GM19395 (cell line): ENCODE data around the gene HEXIM2.
"Not testable (repeated sequence)": the region's sequence is repeated elsewhere in the genome, so short reads cannot be mapped to it uniquely, and the experiment has no call there.

Experiments
- ATAC-seq: cut with Tn5 transposase; IDR thresholded peaks from one replicate; pipeline ENCODE4 v1.9.1; 2021; ENCODE audit warnings: mild to moderate bottlenecking, moderate library complexity; ENCODE audit not compliant: unreplicated experiment

The HEXIM2 gene

GRCh38 chr17:45161288-45162024 lies at the start of gene HEXIM2:
Gene HEXIM2, plus strand, starts transcription at chr17:45161875. Its CDS starts 919 bp downstream, at chr17:45162794.
- peak; percentile 88 for ATAC-seq

DNA sequence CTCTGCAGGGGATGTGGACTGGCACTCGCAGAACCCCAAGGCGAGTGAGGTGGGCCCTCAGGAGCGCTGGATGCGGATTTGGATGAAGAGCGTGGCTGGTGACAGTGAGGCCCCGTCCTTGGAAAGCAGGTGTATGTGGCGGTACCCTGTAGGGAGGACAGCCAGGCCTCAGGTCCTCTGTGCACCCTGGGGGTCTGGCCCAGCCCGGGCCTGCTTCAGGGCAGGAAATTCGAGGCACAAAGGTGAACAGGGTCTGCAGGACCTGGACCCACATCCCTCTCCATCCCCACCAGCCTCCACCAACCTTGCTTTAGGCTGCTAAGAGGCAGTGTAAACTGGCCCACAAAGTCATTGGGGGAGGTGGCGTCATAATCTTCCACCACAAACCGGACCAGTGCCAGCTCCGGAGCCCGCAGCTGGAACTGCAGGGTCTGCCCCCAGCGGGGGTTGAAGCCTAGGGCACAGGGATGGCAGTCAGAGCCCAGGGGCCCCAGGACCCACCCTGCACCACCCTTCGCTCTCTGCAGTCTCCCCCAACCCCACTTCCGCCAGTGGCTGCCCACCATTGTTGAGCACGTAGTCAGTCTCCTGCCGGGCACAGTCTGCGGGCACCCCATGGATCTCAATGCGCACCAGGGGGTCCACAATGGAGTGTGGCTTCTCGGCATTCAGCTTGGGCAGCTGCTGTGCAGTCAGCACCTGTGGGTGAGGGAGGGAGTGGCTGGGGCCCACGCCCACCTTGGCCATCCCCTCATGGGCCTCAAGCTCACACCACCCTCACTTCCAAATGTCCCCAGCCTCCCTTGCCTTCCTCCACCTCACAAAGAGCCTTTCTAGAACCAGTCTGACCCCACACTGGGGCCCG lies 48.9 kb upstream of the HEXIM2 start:
- ATAC-seq = no peak

DNA sequence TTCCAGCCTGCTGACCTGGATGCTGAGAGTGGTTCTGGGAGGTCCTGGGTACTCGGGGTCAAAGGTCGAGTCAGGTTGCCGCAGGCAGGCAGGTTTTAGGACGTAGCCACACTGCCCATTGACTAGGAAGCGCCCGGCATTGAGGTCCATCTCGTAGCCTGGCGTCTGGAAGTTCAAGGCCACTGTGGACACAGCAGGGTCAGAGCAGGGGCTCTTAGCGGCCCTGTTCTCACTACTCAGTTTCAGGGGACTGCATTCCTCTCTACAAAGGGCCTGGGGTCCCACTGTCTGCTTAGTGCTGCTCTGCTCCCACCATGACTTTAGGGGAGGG lies 48.3 kb upstream of the HEXIM2 start:
- no peak for ATAC-seq

DNA sequence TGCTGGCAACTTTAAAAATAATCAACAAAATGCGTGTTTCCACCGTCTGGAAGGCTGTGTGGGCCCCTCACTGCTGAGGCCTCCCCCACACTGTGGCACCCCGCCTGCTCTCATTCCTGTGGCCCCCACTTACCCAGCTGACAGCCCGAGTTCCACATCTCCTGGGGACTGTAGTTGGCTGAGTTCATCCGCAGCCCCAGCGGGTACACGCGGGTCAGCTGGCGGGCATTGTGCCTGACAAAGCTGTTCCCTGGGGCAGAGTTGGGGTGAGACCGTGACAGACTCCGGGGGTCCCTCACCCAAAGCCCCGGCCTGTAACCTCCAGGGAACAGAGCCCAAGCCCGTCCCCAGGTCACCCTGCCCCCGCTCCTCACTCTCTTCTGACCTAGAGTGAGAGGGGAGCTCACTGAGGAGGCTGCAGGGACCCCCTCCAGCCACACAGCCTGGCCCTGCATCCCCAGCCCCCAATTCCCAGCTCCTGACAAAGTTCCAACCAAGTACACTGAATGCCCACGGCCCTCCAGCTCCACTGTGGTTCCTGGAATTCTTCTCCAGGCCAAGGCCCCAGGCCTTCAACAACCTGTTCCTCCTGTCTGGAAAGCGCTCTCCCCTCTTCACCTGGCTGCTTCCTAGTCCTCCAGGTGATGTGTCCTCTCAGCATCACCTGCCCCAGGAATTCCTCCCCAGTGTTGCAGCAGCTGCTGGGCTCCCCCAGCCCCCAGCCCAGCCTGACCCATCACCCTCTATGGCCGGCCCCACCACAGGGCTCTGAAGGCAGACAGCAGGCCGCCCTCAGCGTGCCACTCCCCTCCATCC lies 47.4 kb upstream of the HEXIM2 start:
- no peak for ATAC-seq

DNA sequence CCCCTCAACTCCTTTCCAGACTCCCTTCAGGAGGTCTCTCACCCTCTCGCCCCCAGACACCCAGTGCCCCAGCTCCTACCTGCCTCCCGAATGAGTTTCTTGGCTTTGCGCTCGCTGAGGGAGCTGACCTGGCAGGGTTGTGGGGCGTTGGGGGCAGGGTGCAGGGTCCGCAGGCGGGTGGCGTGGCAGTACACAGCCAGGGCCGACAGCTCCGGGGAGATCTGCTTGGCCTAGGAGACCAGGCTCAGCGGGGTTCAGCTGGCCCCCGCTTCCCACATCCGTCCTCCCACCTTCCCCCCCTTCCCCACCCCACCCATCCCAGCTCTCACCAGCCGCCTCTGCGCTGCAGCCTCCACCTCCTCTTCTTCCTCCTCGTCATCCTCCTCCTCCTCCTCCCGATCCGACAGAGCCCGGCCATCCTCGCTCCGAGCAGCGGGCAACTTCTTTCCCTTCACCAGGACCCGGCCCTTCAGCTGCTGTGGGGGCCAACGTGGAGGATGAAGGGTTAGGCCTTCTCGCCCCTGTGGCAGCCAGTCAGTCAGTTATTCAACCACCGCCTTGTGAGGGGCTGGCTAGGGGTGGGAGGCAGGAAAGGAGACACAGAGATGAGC lies 46.6 kb upstream of the HEXIM2 start:
- ATAC-seq = no peak

DNA sequence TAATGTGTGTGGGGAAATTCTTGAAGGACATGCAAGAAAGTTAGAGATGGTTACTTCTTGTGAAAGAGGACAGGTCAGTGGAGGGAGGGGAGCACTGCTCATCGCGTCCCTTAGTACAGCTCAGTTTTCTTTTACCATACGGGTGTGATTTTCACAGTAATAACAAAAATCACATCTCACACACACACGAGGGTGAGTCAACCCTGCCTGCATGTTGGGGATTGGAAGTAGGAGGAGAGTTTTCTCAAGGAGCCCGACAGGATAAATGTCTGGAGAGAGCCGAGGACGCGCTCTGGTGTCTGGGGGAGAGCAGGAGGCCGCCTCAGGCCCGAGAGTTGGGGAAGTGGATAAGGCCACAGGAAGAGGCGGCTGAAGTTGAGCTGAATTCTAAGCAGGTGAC lies 45.8 kb upstream of the HEXIM2 start:
- ATAC-seq = no peak

DNA sequence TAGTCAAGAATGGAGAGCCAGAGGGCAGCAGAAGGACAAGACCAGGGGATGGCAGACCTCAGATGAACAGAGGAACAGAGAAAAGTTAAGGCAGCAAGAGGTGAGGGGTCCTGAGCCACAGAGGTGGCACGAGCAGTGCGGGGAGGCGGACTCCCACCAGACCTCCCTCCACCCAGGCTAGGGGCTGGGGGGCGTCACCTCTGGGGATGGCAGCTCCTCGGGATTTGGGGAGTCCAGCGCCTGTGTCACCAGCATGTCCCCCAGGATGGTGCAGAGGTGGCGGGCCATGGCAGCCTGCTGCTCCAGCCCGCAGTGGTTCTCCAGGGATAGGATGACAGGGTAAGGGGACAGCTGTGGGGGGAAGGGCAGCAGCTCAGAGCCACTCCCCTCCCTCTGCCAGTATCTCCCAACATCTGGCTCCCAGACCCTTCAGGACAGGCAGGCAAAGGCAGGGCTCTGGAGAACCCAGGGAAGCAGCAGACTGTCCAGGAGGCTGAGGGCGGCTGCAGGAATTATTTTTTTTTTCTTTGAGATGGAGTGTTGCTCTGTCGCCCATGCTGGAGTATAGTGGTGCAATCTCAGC lies 45.1 kb upstream of the HEXIM2 start:
- ATAC-seq = no peak

GRCh38 chr17:45117334-45117733 lies 44.3 kb upstream of the HEXIM2 start:
- no peak for ATAC-seq

- no peak for ATAC-seq
Measured at GRCh38 chr17:45117848-45118646, 43.6 kb upstream of the HEXIM2 start.

DNA sequence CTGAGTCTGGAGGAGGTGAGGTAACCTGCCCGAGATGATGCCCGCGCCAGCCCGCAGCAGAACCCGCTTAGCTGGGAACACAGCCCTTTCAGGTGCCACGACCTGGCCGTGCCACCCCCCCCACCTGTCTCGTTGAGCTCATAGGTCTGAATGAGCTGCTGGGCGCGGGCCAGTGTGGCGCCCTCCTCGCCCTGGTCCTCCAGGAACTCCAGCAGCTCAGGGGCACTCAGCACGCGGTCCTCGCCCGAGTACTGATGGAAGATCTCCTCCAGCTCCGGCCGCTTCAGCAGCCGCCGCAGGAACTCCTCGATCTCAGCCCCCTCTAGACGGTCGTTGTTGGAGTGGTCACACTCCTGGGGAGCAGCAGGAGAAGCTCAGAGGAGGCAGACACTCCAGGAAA lies 43.0 kb upstream of the HEXIM2 start:
- ATAC-seq = no peak

GRCh38 chr17:45119964-45120363 lies 41.7 kb upstream of the HEXIM2 start:
- ATAC-seq = no peak

- ATAC-seq = no peak
Measured at GRCh38 chr17:45120558-45120957, 41.1 kb upstream of the HEXIM2 start.

DNA sequence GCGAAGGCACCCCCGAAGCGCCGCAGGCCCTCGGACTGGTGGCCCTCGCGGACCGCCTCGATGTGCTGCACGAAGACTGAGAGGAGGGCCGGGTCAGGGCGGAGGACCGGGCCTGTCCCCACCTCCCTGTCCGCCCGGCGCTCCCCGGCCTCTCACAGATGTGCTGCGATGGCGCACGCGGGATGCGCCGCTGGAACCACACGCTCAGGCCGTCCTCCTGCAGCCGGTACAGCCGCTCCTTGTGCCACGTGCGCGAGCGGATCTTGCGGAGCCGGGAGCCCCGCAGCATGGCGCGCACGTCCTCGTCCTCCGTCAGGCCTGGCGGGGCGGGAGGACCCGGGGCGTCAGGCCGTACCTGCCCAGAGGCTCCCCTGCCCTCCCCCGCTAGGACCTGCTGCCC lies 40.6 kb upstream of the HEXIM2 start:
- ATAC-seq = no peak

DNA sequence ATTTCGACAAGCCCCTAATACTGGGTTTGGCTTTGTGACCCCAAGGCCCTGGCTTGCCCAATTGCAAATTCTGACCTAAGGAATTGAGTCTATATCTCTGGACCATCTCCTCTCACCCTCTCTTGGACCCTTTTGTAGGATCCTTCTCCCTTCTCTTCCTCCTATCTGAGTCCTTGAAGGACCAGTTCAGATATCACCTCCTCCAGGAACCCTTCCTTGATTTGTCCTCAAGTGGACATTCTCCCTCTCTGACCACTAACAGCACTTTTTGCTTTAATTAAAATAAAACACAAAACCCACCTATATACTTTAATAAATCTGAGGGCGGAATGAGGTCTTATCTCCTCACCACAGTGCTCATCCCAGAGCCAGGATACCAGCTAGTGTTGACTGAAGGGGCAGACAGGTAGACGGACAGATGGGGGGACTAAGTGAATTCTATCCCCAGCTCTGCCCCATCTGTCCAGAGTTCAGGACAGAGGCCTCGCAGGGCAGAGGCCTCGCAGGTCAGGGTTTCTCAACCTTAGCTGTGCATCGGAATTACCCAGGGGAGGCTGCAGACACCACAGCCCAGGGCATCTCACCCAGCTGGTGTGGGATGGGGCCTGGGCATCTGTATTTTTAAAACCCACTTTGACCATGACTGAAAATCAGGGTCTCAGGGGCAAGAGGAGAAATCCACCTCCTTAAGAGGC lies 38.5 kb upstream of the HEXIM2 start:
- ATAC-seq = no peak

DNA sequence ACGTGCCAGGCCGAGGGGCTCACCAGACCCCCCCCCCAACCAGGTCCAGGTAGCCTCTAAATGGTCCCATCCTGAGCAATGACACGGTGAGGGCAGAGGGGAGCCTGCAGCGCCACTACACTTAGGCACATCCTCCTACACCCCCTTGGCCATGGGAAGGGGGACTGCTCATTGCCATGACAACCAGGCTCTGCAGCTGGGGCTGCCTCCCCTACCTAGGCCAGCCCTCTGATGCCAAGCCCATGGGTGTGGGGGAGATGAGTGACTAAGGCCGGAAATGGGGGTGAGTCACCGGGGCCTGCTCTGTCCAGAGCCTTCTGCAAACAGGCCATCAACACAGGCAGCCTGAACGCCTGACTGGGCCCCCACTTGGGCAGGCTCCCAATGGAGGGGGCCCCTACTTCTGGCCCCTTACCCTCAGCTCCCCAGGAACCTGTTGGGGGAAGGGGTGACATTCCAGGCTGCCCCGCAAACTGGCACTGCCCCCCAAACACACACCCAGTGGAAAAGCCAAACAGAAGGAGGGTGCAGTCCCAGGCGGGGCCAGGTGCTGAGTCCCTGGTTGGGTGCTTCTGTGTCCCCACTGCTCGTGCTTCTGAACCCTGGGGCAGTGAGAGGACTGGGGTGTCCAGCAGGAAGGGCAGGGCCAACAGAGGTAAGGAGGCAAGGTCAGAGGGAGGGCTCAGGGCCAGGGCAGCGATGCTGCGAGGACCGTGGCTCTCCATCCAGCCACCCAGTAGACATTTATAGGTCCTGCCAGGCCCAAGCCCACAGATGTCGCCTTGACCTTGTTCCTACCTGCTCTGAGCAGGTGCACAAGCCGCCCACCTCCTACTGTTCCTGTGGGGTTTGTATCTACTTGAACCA lies 37.5 kb upstream of the HEXIM2 start:
- no peak for ATAC-seq

DNA sequence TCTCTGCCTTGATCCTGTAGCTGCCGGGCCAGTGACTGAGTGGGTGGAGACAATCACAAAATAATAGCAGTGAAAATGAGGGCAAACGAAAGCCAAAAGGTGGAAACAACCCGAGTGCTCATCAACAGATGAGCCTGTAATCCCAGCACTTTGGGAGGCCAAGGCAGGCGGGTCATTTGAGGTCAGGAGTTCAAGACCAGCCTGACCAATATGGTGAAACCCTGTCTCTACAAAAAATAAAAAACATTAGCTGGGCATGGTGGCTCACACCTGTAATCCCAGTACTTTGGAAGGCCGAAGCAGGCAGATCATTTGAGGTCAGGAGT lies 36.9 kb upstream of the HEXIM2 start:
- not testable (repeated sequence) for ATAC-seq

GRCh38 chr17:45125509-45125908 lies 36.2 kb upstream of the HEXIM2 start:
- ATAC-seq = no peak

DNA sequence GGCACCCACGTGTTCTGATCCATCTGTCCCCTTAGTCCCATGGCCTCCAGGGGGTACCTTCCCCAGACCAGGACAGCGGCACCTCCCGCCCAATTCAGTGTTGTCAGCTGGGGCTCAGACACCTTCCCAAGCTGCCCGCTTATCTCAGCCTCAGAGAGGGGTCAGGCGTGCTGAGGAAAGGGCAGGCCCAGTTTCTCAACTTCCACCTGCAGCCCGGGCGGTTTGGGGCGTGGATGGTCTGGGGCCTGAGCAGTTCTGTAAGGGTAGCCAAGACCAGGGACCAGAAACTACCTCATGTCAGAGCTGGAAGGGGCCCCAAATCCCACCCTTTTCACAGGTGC lies 34.5 kb upstream of the HEXIM2 start:
- ATAC-seq = no peak
